HL-60 (cell line): Measurements from ENCODE around the gene BANP.

Experiments used
- DNase-seq, 2 experiments: peaks; one replicate each; pipeline ENCODE4 v3.0.0-alpha.2; 2010 to 2020; ENCODE audit warnings: low read depth in 1 of 2, low spot score in 1 of 2
- H3K27ac ChIP-seq: fragments of 250-450 bp; sonication (Bioruptor Pico); replicated peaks from 2 replicates; pipeline ENCODE4 v1.5.1; 2020; ENCODE audit warnings: mild to moderate bottlenecking, moderate library complexity
- H3K27me3 ChIP-seq: fragments of 250-450 bp; sonication (Bioruptor Pico); 2 replicates; pipeline ENCODE4 v1.5.1; 2021; ENCODE audit warnings: mild to moderate bottlenecking, moderate library complexity; ENCODE audit not compliant: insufficient read depth, poor library complexity, severe bottlenecking
- H3K4me3 ChIP-seq: replicated peaks from 2 replicates; pipeline ENCODE4 v1.5.1; 2011; ENCODE audit warnings: mild to moderate bottlenecking, control low read depth, low read length; ENCODE audit not compliant: insufficient read depth
- GABPA ChIP-seq: IDR thresholded peaks from 2 replicates; pipeline ENCODE4 v1.6.1; 2012; ENCODE audit warnings: low read depth
- POLR2AphosphoS5 ChIP-seq: IDR thresholded peaks from 2 replicates; pipeline ENCODE4 v1.6.1; 2012; ENCODE audit warnings: low read depth
- SPI1 ChIP-seq: IDR thresholded peaks from 2 replicates; pipeline ENCODE4 v1.6.1; 2012; ENCODE audit warnings: low read depth, mild to moderate bottlenecking, borderline replicate concordance
- TF ChIP-seq, protein P1 (sequence below): IDR thresholded peaks from one replicate; pipeline ENCODE4 v1.5.1; 2011; ENCODE audit warnings: low read length, control low read depth, inconsistent platforms; ENCODE audit not compliant: insufficient read depth
- TF ChIP-seq, protein P2 (sequence below): IDR thresholded peaks from 2 replicates; pipeline ENCODE4 v1.6.1; 2012; ENCODE audit warnings: low read depth; ENCODE audit not compliant: insufficient replicate concordance

BANP gene

GRCh38 chr16:88068476-88069396, 117.5 kb downstream of the BANP start:
- Histone ChIP-seq H3K4me3 (no peak overlapping the region), H3K27me3 (no peaks in the 10 kb centered on the region), H3K27ac (no peak overlapping the region)
- TF ChIP-seq SPI1: no peak
- TF ChIP-seq, protein P1, sequence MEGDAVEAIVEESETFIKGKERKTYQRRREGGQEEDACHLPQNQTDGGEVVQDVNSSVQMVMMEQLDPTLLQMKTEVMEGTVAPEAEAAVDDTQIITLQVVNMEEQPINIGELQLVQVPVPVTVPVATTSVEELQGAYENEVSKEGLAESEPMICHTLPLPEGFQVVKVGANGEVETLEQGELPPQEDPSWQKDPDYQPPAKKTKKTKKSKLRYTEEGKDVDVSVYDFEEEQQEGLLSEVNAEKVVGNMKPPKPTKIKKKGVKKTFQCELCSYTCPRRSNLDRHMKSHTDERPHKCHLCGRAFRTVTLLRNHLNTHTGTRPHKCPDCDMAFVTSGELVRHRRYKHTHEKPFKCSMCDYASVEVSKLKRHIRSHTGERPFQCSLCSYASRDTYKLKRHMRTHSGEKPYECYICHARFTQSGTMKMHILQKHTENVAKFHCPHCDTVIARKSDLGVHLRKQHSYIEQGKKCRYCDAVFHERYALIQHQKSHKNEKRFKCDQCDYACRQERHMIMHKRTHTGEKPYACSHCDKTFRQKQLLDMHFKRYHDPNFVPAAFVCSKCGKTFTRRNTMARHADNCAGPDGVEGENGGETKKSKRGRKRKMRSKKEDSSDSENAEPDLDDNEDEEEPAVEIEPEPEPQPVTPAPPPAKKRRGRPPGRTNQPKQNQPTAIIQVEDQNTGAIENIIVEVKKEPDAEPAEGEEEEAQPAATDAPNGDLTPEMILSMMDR: no peak
- TF ChIP-seq, protein P2, sequence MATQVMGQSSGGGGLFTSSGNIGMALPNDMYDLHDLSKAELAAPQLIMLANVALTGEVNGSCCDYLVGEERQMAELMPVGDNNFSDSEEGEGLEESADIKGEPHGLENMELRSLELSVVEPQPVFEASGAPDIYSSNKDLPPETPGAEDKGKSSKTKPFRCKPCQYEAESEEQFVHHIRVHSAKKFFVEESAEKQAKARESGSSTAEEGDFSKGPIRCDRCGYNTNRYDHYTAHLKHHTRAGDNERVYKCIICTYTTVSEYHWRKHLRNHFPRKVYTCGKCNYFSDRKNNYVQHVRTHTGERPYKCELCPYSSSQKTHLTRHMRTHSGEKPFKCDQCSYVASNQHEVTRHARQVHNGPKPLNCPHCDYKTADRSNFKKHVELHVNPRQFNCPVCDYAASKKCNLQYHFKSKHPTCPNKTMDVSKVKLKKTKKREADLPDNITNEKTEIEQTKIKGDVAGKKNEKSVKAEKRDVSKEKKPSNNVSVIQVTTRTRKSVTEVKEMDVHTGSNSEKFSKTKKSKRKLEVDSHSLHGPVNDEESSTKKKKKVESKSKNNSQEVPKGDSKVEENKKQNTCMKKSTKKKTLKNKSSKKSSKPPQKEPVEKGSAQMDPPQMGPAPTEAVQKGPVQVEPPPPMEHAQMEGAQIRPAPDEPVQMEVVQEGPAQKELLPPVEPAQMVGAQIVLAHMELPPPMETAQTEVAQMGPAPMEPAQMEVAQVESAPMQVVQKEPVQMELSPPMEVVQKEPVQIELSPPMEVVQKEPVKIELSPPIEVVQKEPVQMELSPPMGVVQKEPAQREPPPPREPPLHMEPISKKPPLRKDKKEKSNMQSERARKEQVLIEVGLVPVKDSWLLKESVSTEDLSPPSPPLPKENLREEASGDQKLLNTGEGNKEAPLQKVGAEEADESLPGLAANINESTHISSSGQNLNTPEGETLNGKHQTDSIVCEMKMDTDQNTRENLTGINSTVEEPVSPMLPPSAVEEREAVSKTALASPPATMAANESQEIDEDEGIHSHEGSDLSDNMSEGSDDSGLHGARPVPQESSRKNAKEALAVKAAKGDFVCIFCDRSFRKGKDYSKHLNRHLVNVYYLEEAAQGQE: no peak
- TF ChIP-seq GABPA: no peak
- no peak for DNase-seq

- TF ChIP-seq POLR2AphosphoS5: no peak
- TF ChIP-seq SPI1: no peak
- TF ChIP-seq, protein P2: no peak
- TF ChIP-seq, protein P1: no peak
- no peak for TF ChIP-seq GABPA
- no peak overlapping the region for H3K27ac ChIP-seq
- H3K4me3 ChIP-seq: no peak overlapping the region
- no peak for DNase-seq
- no peaks in the 10 kb centered on the region for H3K27me3 ChIP-seq
Observed at GRCh38 chr16:88069397-88070168, 118.3 kb downstream of the BANP start.

DNA sequence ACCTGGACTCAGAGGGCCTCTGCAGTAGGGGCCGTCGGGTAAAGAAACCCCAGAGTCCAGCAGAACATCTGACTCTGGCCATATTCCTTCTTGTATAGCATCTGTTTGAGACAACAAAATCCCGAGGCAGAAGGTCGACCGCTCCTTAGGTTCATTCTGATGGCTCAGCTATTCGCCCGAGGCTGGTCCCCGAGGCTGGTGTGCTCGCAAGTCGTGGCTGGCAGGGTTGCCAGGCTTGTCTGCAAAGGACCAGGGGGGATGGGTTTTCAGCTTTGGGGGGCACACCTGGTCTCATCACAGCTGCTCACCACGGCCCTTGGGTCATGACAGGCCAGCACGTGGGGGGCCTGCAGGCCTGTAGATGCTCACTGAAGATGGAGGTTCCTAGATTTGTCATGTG, 119.1 kb downstream of the BANP start:
- Histone ChIP-seq H3K27me3 (no peaks in the 10 kb centered on the region), H3K4me3 (no peak overlapping the region), H3K27ac (no peak overlapping the region)
- no peak for DNase-seq
- TF ChIP-seq, protein P1: no peak
- TF ChIP-seq SPI1: no peak
- TF ChIP-seq GABPA: no peak
- TF ChIP-seq, protein P2: no peak
- no peak for TF ChIP-seq POLR2AphosphoS5
